Naive thymus-derived CD8-positive, alpha-beta T cell (primary cell): ENCODE measurements around the gene SLC44A4. TPM values are rescaled to one million over a fixed set of nuclear protein-coding genes. Genes with fewer than 3 reads are reported as not detected.
A peak's percentile ranks its signal among the peaks of the same experiment; 100 is the strongest.
"Not testable (repeated sequence)": the region's sequence is repeated elsewhere in the genome, so short reads cannot be mapped to it uniquely, and the experiment has no call there.

Experiments
- ATAC-seq, 2 donors: fragments of 150-1000 bp; cut with Tn5 transposase in 1 of 2; sonication (Bioruptor Pico), chemical (Tn5 transposase) in 1 of 2; 1 replicate in 1 of 2; 2 replicates in 1 of 2; pipeline ENCODE4 v1.10.0; 2021; ENCODE audit warnings: mild to moderate bottlenecking in 2 of 2, moderate library complexity in 2 of 2
- POLR2A ChIA-PET: fragments of 350-600 bp; sonication (Branson Sonifier 250); formaldehyde crosslinking; loops from one replicate; lab custom pipeline; 2021; ENCODE audit warnings: antibody characterized with exemption; lab: Charles Lee
- DNase-seq, 10 donors: peaks; one replicate each; pipeline versions ENCODE4 v3.0.0 to v3.0.0-alpha.2; 2020 to 2022
- H3K27ac Mint-ChIP-seq, 10 donors: one replicate each; pipeline ENCODE4 v1.8.0; 2020 to 2022; ENCODE audit warnings: mild to moderate bottlenecking in 10 of 10, mixed read lengths in 10 of 10, moderate library complexity in 4 of 10, inconsistent platforms in 1 of 10
- H3K27me3 Mint-ChIP-seq, 5 donors: one replicate each; pipeline ENCODE4 v1.8.0; 2021 to 2022; ENCODE audit warnings: mixed read lengths in 5 of 5
- H3K36me3 Mint-ChIP-seq, 3 donors: one replicate each; pipeline ENCODE4 v1.8.0; 2020 to 2022; ENCODE audit warnings: mixed read lengths in 3 of 3, mild to moderate bottlenecking in 2 of 3, inconsistent platforms in 1 of 3
- H3K4me1 Mint-ChIP-seq, 4 donors: one replicate each; pipeline ENCODE4 v1.8.0; 2021 to 2022; ENCODE audit warnings: mixed read lengths in 4 of 4
- H3K4me3 Mint-ChIP-seq, 10 donors: one replicate each; pipeline ENCODE4 v1.8.0; 2020 to 2022; ENCODE audit warnings: mild to moderate bottlenecking in 10 of 10, mixed read lengths in 10 of 10, moderate library complexity in 6 of 10, inconsistent platforms in 1 of 10
- H3K9me3 Mint-ChIP-seq, 9 donors: one replicate each; pipeline ENCODE4 v1.8.0; 2020 to 2022; ENCODE audit warnings: mixed read lengths in 9 of 9, mild to moderate bottlenecking in 3 of 9, inconsistent platforms in 1 of 9, moderate library complexity in 1 of 9
- polyA plus RNA-seq, 3 donors: library from polyadenylated mRNA; unstranded; fragments of 300-500 nt; fragmentation: Illumina TruSeq; gene quantifications; one replicate each; pipeline ENCODE4 v1.2.3, GENCODE V29; 2021
- total RNA-seq, 8 experiments: library from RNA in 2 of 8; stranded (reverse) in 2 of 8; gene quantifications; one replicate each; pipeline ENCODE4 v1.2.3 and lab custom pipeline; 2021 to 2026

SLC44A4 gene
- total and polyA plus RNA-seq, 5 experiments from 2014 or later = not detected

DNA sequence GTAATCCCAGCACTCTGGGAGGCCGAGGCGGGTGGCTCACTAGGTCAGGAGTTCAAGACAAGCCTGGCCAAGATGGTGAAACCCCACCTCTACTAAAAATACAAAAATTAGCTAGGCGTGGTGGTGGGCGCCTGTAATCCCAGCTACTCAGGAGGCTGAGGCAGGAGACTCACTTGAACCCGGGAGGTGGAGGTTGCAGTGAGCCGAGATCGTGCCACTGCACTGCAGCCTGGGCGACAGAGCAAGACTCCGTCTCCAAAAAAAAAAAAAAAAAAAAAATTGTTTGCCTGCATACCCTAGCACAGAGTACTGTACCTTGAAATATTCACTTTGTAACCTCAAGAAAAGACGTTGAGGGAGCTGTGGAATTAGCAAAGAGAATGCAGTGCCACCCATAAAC lies 58.4 kb downstream of the SLC44A4 start:
- not testable (repeated sequence) for H3K9me3 Mint-ChIP-seq, DNase-seq, H3K27me3 Mint-ChIP-seq, H3K36me3 Mint-ChIP-seq, ATAC-seq
- Mint-ChIP-seq H3K4me1 (peaks cover 9 to 57% (median 36%) of the 10 kb centered on the region in 4 donors), H3K4me3 (peak overlapping the region in 7 of 10 donors; percentile 2 to 97 (median 95)), H3K27ac (peak overlapping the region in 1 of 10 donors; percentile 90)
- POLR2A ChIA-PET = interaction anchor here (0.6 to 1.5 kb wide), 6 partner anchors 12 to 239 kb away, joined by 3 to 9 read pairs (median 4); partner anchors contain the start of gene LSM2

- H3K4me1 Mint-ChIP-seq = peaks cover 9 to 53% (median 35%) of the 10 kb centered on the region in 4 donors
- no peaks in the 10 kb centered on the region for H3K36me3 Mint-ChIP-seq
- POLR2A ChIA-PET = interaction anchor here (0.6 to 3.0 kb wide), 6 partner anchors 7 to 239 kb away, joined by 3 to 18 read pairs (median 3); partner anchors contain the start of gene HSPA1B
- no peaks in the 10 kb centered on the region for H3K27me3 Mint-ChIP-seq
- peak overlapping the region in 6 of 10 donors; percentile 8 to 71 (median 52) for H3K4me3 Mint-ChIP-seq
- ATAC-seq = no peak
- no peak for DNase-seq
- peak overlapping the region in 6 of 10 donors; percentile 4 to 87 (median 74) for H3K27ac Mint-ChIP-seq
- no peaks in the 10 kb centered on the region for H3K9me3 Mint-ChIP-seq
Observed at GRCh38 chr6:31819871-31820299, 58.9 kb downstream of the SLC44A4 start.

GRCh38 chr6:31817929-31818511 lies 60.8 kb downstream of the SLC44A4 start:
- POLR2A ChIA-PET = interaction anchor here (0.5 to 3.0 kb wide), 13 partner anchors 9 to 1154 kb away, joined by 3 to 18 read pairs (median 4); partner anchors contain the start of genes ABHD16A, BAG6, DDAH2 and HSPA1B
- H3K9me3 Mint-ChIP-seq, DNase-seq, H3K27me3 Mint-ChIP-seq, ATAC-seq, H3K36me3 Mint-ChIP-seq: not testable (repeated sequence)
- H3K4me3 Mint-ChIP-seq = peak overlapping the region; percentile 78 to 90 (median 83)
- peaks cover 10 to 59% (median 43%) of the 10 kb centered on the region in 4 donors for H3K4me1 Mint-ChIP-seq
- H3K27ac Mint-ChIP-seq = peak overlapping the region; percentile 34 to 96 (median 85)

GRCh38 chr6:31817133-31817928 lies 61.5 kb downstream of the SLC44A4 start:
- Mint-ChIP-seq H3K4me3 (peak overlapping the region; percentile 78 to 90 (median 83)), H3K27ac (peak overlapping the region; percentile 34 to 96 (median 85)), H3K4me1 (peaks cover 9 to 58% (median 38%) of the 10 kb centered on the region in 4 donors)
- not testable (repeated sequence) for H3K27me3 Mint-ChIP-seq, H3K36me3 Mint-ChIP-seq, H3K9me3 Mint-ChIP-seq
- DNase-seq (peak in 4 of 10 donors; percentile 23 to 69 (median 61)), ATAC-seq (peak; percentile 62 to 68)
- POLR2A ChIA-PET = interaction anchor here (0.5 to 3.0 kb wide), 12 partner anchors 10 to 1155 kb away, joined by 3 to 18 read pairs (median 5); partner anchors contain the start of genes ABHD16A, BAG6, DDAH2 and HSPA1B

- POLR2A ChIA-PET = interaction anchor here (0.7 to 2.1 kb wide), 10 partner anchors 9 to 163 kb away, joined by 3 to 15 read pairs (median 5); partner anchors contain the start of genes BAG6, HSPA1B and LSM2
- ATAC-seq (peak; percentile 17 to 39), DNase-seq (peak in 6 of 10 donors; percentile 23 to 68 (median 44))
- Mint-ChIP-seq H3K27me3 (no peaks in the 10 kb centered on the region), H3K9me3 (no peaks in the 10 kb centered on the region), H3K36me3 (peaks cover 0 to 10% (median 8%) of the 10 kb centered on the region in 3 donors), H3K4me1 (peaks cover 7 to 42% (median 28%) of the 10 kb centered on the region in 4 donors), H3K27ac (peak within 1 kb of the TSS; percentile 79 to 95 (median 90)), H3K4me3 (peak within 1 kb of the TSS; percentile 90 to 95 (median 92))
Observed at GRCh38 chr6:31815025-31815838, 63.6 kb downstream of the SLC44A4 start, which contains the start of the genes HSPA1A and HSPA1L. TSS of gene HSPA1A (plus strand) at chr6:31815543. CDS start at chr6:31815757, 214 bp downstream. TSS of gene HSPA1L (minus strand) at chr6:31815283. CDS start at chr6:31811972, 3,311 bp downstream.

- peaks cover 5 to 38% (median 27%) of the 10 kb centered on the region in 4 donors for H3K4me1 Mint-ChIP-seq
- H3K4me3 Mint-ChIP-seq = peak overlapping the region; percentile 90 to 95 (median 92)
- POLR2A ChIA-PET = interaction anchor here (0.7 to 2.1 kb wide), 12 partner anchors 8 to 162 kb away, joined by 3 to 15 read pairs (median 5); partner anchors contain the start of genes BAG6, DDAH2, HSPA1B and LSM2
- DNase-seq (peak; percentile 24 to 73 (median 52)), ATAC-seq (peak; percentile 51 to 56)
- peaks cover 0 to 14% (median 13%) of the 10 kb centered on the region in 3 donors for H3K36me3 Mint-ChIP-seq
- no peaks in the 10 kb centered on the region for H3K9me3 Mint-ChIP-seq
- peak overlapping the region; percentile 79 to 95 (median 90) for H3K27ac Mint-ChIP-seq
- H3K27me3 Mint-ChIP-seq = no peaks in the 10 kb centered on the region
Observed at GRCh38 chr6:31814677-31815024, 64.1 kb downstream of the SLC44A4 start.

DNA sequence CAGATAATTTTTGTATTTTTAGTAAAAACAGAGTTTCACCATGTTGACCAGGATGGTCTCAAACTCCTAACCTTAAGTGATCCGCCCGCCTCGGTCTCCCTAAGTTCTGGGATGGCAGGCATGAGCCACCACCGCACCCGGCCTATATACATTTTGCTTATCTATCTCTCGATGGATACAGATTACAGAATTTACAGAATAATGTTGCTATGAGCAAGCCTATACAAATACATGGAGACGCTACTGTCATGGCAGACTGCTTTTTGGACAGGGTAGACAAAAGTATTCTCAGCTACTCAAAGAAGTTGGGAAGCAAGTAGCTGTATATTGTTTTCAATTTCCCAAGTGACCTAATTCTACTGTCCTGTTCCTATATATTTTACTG lies 65.3 kb downstream of the SLC44A4 start:
- DNase-seq (no peak), ATAC-seq (no peak)
- Mint-ChIP-seq H3K36me3 (peaks cover 0 to 19% (median 13%) of the 10 kb centered on the region in 3 donors), H3K27me3 (no peaks in the 10 kb centered on the region), H3K27ac (peak overlapping the region in 5 of 10 donors; percentile 3 to 89 (median 47)), H3K4me3 (peak overlapping the region in 7 of 10 donors; percentile 62 to 93 (median 91)), H3K4me1 (peaks cover 5 to 32% (median 25%) of the 10 kb centered on the region in 4 donors), H3K9me3 (no peaks in the 10 kb centered on the region)
- POLR2A ChIA-PET = interaction anchor here (0.8 to 2.1 kb wide), 5 partner anchors 8 to 161 kb away, joined by 3 to 11 read pairs (median 4); partner anchors contain the start of genes BAG6, DDAH2 and HSPA1B

Other genes starting within 250 kb of the SLC44A4 start
Only the 30 nearest of the 35 such genes appear.
- gene GPANK1, start 214.0 kb downstream of the SLC44A4 start, total RNA-seq = 10 to 100 TPM; 26.6 to 27.9 TPM
- 10 to 100 TPM; 20.8 to 22.9 (median 21.2) TPM for gene GPANK1, start 214.0 kb downstream of the SLC44A4 start, polyA plus RNA-seq
- gene CSNK2B, start 212.9 kb downstream of the SLC44A4 start, total RNA-seq = 100 to 1,000 TPM; 131 to 133 TPM
- 100 to 1,000 TPM; 214 to 230 (median 217) TPM for gene CSNK2B, start 212.9 kb downstream of the SLC44A4 start, polyA plus RNA-seq
- gene LY6G5B, start 209.0 kb downstream of the SLC44A4 start, total RNA-seq = 10 to 100 TPM; 44.1 to 48.8 TPM
- under 1 TPM in 1 of 3 donors, not detected in 2; 0.25 TPM for gene LY6G5B, start 209.0 kb downstream of the SLC44A4 start, polyA plus RNA-seq
- 1 to 10 TPM; 4.4 to 5.5 TPM for gene LY6G5C, start 197.9 kb downstream of the SLC44A4 start, total RNA-seq
- 1 to 10 TPM; 4.6 to 7.9 (median 7.6) TPM for gene LY6G5C, start 197.9 kb downstream of the SLC44A4 start, polyA plus RNA-seq
- 10 to 100 TPM; 58.4 to 59.9 TPM for gene ABHD16A, start 175.7 kb downstream of the SLC44A4 start, total RNA-seq
- gene ABHD16A, start 175.7 kb downstream of the SLC44A4 start, polyA plus RNA-seq = 10 to 100 TPM; 26.9 to 35.5 (median 34.1) TPM
- not detected for gene LY6G6F, start 172.1 kb downstream of the SLC44A4 start, total RNA-seq
- gene LY6G6F, start 172.1 kb downstream of the SLC44A4 start, polyA plus RNA-seq = not detected
- not detected for gene LY6G6D, start 163.6 kb downstream of the SLC44A4 start, total RNA-seq
- not detected for gene LY6G6D, start 163.6 kb downstream of the SLC44A4 start, polyA plus RNA-seq
- not detected for gene LY6G6C, start 157.3 kb downstream of the SLC44A4 start, total RNA-seq
- gene LY6G6C, start 157.3 kb downstream of the SLC44A4 start, polyA plus RNA-seq = not detected
- gene MPIG6B, start 155.6 kb downstream of the SLC44A4 start, total RNA-seq = 1 to 10 TPM; 1.4 to 1.9 TPM
- 1 to 10 TPM; 1.2 to 4.9 (median 1.3) TPM for gene MPIG6B, start 155.6 kb downstream of the SLC44A4 start, polyA plus RNA-seq
- gene DDAH2, start 149.7 kb downstream of the SLC44A4 start, total RNA-seq = 1 to 10 TPM; 3.1 to 5.1 TPM
- 10 to 100 TPM in 2 of 3 donors, 1 to 10 TPM in 1; 8.0 to 14.7 (median 10.3) TPM for gene DDAH2, start 149.7 kb downstream of the SLC44A4 start, polyA plus RNA-seq
- gene CLIC1, start 142.5 kb downstream of the SLC44A4 start, total RNA-seq = 10 to 100 TPM; 23.7 to 27.1 TPM
- 100 to 1,000 TPM in 2 of 3 donors, 10 to 100 TPM in 1; 95.1 to 345 (median 114) TPM for gene CLIC1, start 142.5 kb downstream of the SLC44A4 start, polyA plus RNA-seq
- gene MSH5, start 139.0 kb downstream of the SLC44A4 start, total RNA-seq = 1 to 10 TPM; 7.2 to 8.3 TPM
- gene MSH5, start 139.0 kb downstream of the SLC44A4 start, polyA plus RNA-seq = 1 to 10 TPM in 2 of 3 donors, under 1 TPM in 1; 0.61 to 1.1 (median 1.1) TPM
- 1 to 10 TPM; 1.6 to 2.1 TPM for gene SAPCD1, start 116.3 kb downstream of the SLC44A4 start, total RNA-seq
- gene SAPCD1, start 116.3 kb downstream of the SLC44A4 start, polyA plus RNA-seq = not detected
- gene VWA7, start 101.7 kb downstream of the SLC44A4 start, total RNA-seq = under 1 TPM; 0.47 to 0.52 TPM
- under 1 TPM in 1 of 3 donors, not detected in 2; 0.34 TPM for gene VWA7, start 101.7 kb downstream of the SLC44A4 start, polyA plus RNA-seq
- gene VARS1, start 83.2 kb downstream of the SLC44A4 start, total RNA-seq = 10 to 100 TPM; 37.6 to 40.3 TPM
- gene VARS1, start 83.2 kb downstream of the SLC44A4 start, polyA plus RNA-seq = 10 to 100 TPM; 27.5 to 37.8 (median 30.3) TPM
- gene LSM2, start 72.0 kb downstream of the SLC44A4 start, total RNA-seq = 10 to 100 TPM; 28.9 to 31.9 TPM
- gene LSM2, start 72.0 kb downstream of the SLC44A4 start, polyA plus RNA-seq = 10 to 100 TPM; 67.1 to 80.3 (median 77.9) TPM
- 1 to 10 TPM; 3.5 to 4.0 TPM for gene HSPA1L, start 63.7 kb downstream of the SLC44A4 start, total RNA-seq
- gene HSPA1L, start 63.7 kb downstream of the SLC44A4 start, polyA plus RNA-seq = 1 to 10 TPM in 2 of 3 donors, under 1 TPM in 1; 0.56 to 1.6 (median 1.6) TPM
- gene HSPA1A, start 63.5 kb downstream of the SLC44A4 start, total RNA-seq = 10 to 100 TPM; 54.8 to 56.9 TPM
- 10 to 100 TPM in 2 of 3 donors, 1 to 10 TPM in 1; 6.9 to 17.3 (median 11.4) TPM for gene HSPA1A, start 63.5 kb downstream of the SLC44A4 start, polyA plus RNA-seq
- 10 to 100 TPM; 39.6 to 42.2 TPM for gene HSPA1B, start 51.3 kb downstream of the SLC44A4 start, total RNA-seq
- 1 to 10 TPM in 2 of 3 donors, under 1 TPM in 1; 0.28 to 1.3 (median 1.2) TPM for gene HSPA1B, start 51.3 kb downstream of the SLC44A4 start, polyA plus RNA-seq
- 10 to 100 TPM; 15.0 to 15.8 TPM for gene NEU1, start 16.2 kb downstream of the SLC44A4 start, total RNA-seq
- gene NEU1, start 16.2 kb downstream of the SLC44A4 start, polyA plus RNA-seq = 10 to 100 TPM; 10.9 to 17.9 (median 16.2) TPM
- 10 to 100 TPM; 77.1 to 81.8 TPM for gene EHMT2, start 18.7 kb upstream of the SLC44A4 start, total RNA-seq
- gene EHMT2, start 18.7 kb upstream of the SLC44A4 start, polyA plus RNA-seq = 10 to 100 TPM; 37.3 to 57.9 (median 43.0) TPM
- gene ZBTB12, start 23.1 kb upstream of the SLC44A4 start, total RNA-seq = 1 to 10 TPM; 3.1 to 3.7 TPM
- not detected for gene ZBTB12, start 23.1 kb upstream of the SLC44A4 start, polyA plus RNA-seq
- 1 to 10 TPM; 3.8 to 4.3 TPM for gene C2, start 48.7 kb upstream of the SLC44A4 start, total RNA-seq
- gene C2, start 48.7 kb upstream of the SLC44A4 start, polyA plus RNA-seq = not detected
- gene CFB, start 67.1 kb upstream of the SLC44A4 start, total RNA-seq = 1 to 10 TPM; 1.0 to 1.4 TPM
- gene CFB, start 67.1 kb upstream of the SLC44A4 start, polyA plus RNA-seq = under 1 TPM in 2 of 3 donors, not detected in 1; 0.22 to 0.61 TPM
- gene NELFE, start 80.0 kb upstream of the SLC44A4 start, total RNA-seq = 10 to 100 TPM; 41.7 to 45.1 TPM
- gene NELFE, start 80.0 kb upstream of the SLC44A4 start, polyA plus RNA-seq = 10 to 100 TPM; 55.9 to 68.6 (median 66.4) TPM
- 100 to 1,000 TPM; 130 to 141 TPM for gene SKIC2, start 80.2 kb upstream of the SLC44A4 start, total RNA-seq
- 10 to 100 TPM; 18.1 to 19.9 (median 19.4) TPM for gene SKIC2, start 80.2 kb upstream of the SLC44A4 start, polyA plus RNA-seq
- gene DXO, start 93.1 kb upstream of the SLC44A4 start, total RNA-seq = 10 to 100 TPM; 36.4 to 41.0 TPM
- 10 to 100 TPM; 12.5 to 16.4 (median 14.5) TPM for gene DXO, start 93.1 kb upstream of the SLC44A4 start, polyA plus RNA-seq
- 1 to 10 TPM; 5.9 to 6.0 TPM for gene C4A, start 103.1 kb upstream of the SLC44A4 start, total RNA-seq
- gene C4A, start 103.1 kb upstream of the SLC44A4 start, polyA plus RNA-seq = under 1 TPM in 1 of 3 donors, not detected in 2; 0.81 TPM
- gene C4B, start 135.8 kb upstream of the SLC44A4 start, total RNA-seq = 1 to 10 TPM; 7.7 to 8.7 TPM
- under 1 TPM in 1 of 3 donors, not detected in 2; 0.31 TPM for gene C4B, start 135.8 kb upstream of the SLC44A4 start, polyA plus RNA-seq
- 1 to 10 TPM; 1.2 to 1.8 TPM for gene CYP21A2, start 159.4 kb upstream of the SLC44A4 start, total RNA-seq
- gene CYP21A2, start 159.4 kb upstream of the SLC44A4 start, polyA plus RNA-seq = not detected